ENCODE measurements around the gene IMMP2L. TPM values are rescaled to one million over a fixed set of nuclear protein-coding genes. Genes with fewer than 3 reads are reported as not detected.

Gene IMMP2L
- total and polyA plus RNA-seq, 7 donors, result 9.3 to 43.0 (median 19.2) TPM

DNA sequence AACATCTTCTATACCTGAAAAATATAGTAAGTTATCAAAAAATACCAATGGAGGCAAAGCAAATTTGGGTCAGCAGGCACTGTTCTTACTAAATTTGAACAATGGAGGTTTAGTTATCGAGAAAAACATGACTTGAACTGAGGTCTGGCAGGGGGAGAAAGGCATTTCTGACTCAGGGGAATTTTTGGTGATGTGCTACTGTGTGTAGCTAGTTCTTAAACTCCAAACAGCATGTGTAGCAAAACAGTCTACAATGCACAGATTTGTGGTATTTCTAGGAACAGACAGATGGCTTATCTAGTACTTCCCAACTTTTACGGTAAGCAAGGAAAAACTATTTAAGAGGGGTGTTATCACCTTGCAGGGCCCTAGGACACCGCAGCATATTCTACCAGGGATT, 783.0 kb downstream of the IMMP2L start:
- no peak for ATAC-seq
- Histone ChIP-seq H3K27me3 (ENCODE audit: insufficient read depth in 3 of 3, low read length in 2 of 3) (no peaks in the 10 kb centered on the region), H3K36me3 (ENCODE audit: insufficient read depth in 1 of 2, low read depth in 1 of 2) (no peaks in the 10 kb centered on the region), H3K9me3 (no peaks in the 10 kb centered on the region), H3K4me1 (no peaks in the 10 kb centered on the region), H3K4me3 (no peak overlapping the region), H3K27ac (no peak overlapping the region)
- no peak for TF ChIP-seq CTCF (IDR thresholded peaks at IDR 0.05)
- intact Hi-C loops (cut with DNase I), result no loop called here
- WGBS, 3 donors, result 87 to 95% (median 94%) methylated on average over 3 of the region's 3 CpGs
- no peak for DNase-seq

GRCh38 chr7:110775046-110775445, 787.2 kb downstream of the IMMP2L start:
- Histone ChIP-seq H3K27ac (no peak overlapping the region), H3K4me3 (no peak overlapping the region), H3K4me1 (no peaks in the 10 kb centered on the region), H3K36me3 (ENCODE audit: insufficient read depth in 1 of 2, low read depth in 1 of 2) (no peaks in the 10 kb centered on the region), H3K27me3 (ENCODE audit: insufficient read depth in 3 of 3, low read length in 2 of 3) (no peaks in the 10 kb centered on the region), H3K9me3 (no peaks in the 10 kb centered on the region)
- intact Hi-C loops (cut with DNase I), result no loop called here
- no peak for ATAC-seq
- 81 to 88% (median 81%) methylated on average over 2 of the region's 2 CpGs for WGBS, 3 donors
- TF ChIP-seq CTCF (IDR thresholded peaks at IDR 0.05), result no peak
- DNase-seq, result no peak

DNA sequence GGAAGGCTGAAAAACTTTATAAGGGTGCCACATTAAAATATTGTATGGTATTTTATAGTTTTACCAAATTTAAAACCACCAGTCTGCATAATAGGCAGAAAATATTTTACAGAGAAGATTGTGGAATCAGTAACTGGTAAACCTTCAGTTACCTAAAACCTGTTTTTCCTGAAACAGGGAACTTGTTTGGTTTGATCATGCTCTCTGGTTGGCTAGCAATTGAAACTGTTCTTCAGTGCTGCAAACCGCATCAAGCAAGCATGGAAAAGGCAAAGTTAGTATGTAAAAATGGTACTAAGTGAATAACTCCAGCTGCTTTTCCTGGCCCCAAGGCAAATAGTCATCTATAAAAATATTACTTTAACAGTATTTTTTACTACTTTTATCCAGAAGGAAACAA, 788.2 kb downstream of the IMMP2L start:
- H3K9me3 ChIP-seq, result no peaks in the 10 kb centered on the region
- H3K4me3 ChIP-seq, result no peak overlapping the region
- H3K36me3 ChIP-seq (ENCODE audit: insufficient read depth in 1 of 2, low read depth in 1 of 2), result no peaks in the 10 kb centered on the region
- no peak for TF ChIP-seq CTCF (IDR thresholded peaks at IDR 0.05)
- 73 to 97% (median 81%) methylated on average over 1 of the region's 1 CpG for WGBS, 3 donors
- no peak overlapping the region for H3K27ac ChIP-seq
- DNase-seq (no peak), ATAC-seq (no peak)
- H3K27me3 ChIP-seq (ENCODE audit: insufficient read depth in 3 of 3, low read length in 2 of 3), result no peaks in the 10 kb centered on the region
- intact Hi-C loops (cut with DNase I), result no loop called here
- no peaks in the 10 kb centered on the region for H3K4me1 ChIP-seq

- no peak overlapping the region for H3K27ac ChIP-seq
- ATAC-seq (no peak), DNase-seq (no peak)
- no peaks in the 10 kb centered on the region for H3K27me3 ChIP-seq (ENCODE audit: insufficient read depth in 3 of 3, low read length in 2 of 3)
- no peak for TF ChIP-seq CTCF (IDR thresholded peaks at IDR 0.05)
- no peaks in the 10 kb centered on the region for H3K9me3 ChIP-seq
- WGBS, 3 donors, result 96 to 97% (median 96%) methylated on average over 3 of the region's 3 CpGs
- no peak overlapping the region for H3K4me3 ChIP-seq
- H3K36me3 ChIP-seq (ENCODE audit: insufficient read depth in 1 of 2, low read depth in 1 of 2), result no peaks in the 10 kb centered on the region
- no peaks in the 10 kb centered on the region for H3K4me1 ChIP-seq
- intact Hi-C loops (cut with DNase I), result no loop called here
These were observed 789.7 kb downstream of the IMMP2L start for GRCh38 chr7:110772615-110773014.

GRCh38 chr7:110771717-110772116, 790.6 kb downstream of the IMMP2L start:
- Histone ChIP-seq H3K36me3 (ENCODE audit: insufficient read depth in 1 of 2, low read depth in 1 of 2) (no peaks in the 10 kb centered on the region), H3K4me3 (no peak overlapping the region), H3K27ac (no peak overlapping the region), H3K4me1 (no peaks in the 10 kb centered on the region), H3K9me3 (no peaks in the 10 kb centered on the region), H3K27me3 (ENCODE audit: insufficient read depth in 3 of 3, low read length in 2 of 3) (no peaks in the 10 kb centered on the region)
- ATAC-seq (no peak), DNase-seq (no peak)
- 93 to 96% (median 94%) methylated on average over 3 of the region's 3 CpGs for WGBS, 3 donors
- intact Hi-C loops (cut with DNase I), result no loop called here
- no peak for TF ChIP-seq CTCF (IDR thresholded peaks at IDR 0.05)

All from psoas muscle (tissue), 8 donors.